Osteoblast (primary cell): ENCODE data around the gene TANK. TPM values are rescaled to one million over a fixed set of nuclear protein-coding genes. Genes with fewer than 3 reads are reported as not detected.

Experiments used
- DNase-seq: peaks from one replicate; pipeline ENCODE4 v3.0.0; 2011; ENCODE audit warnings: low spot score, mixed read lengths; ENCODE audit not compliant: insufficient read length; ENCODE audit errors: missing footprints
- H2AFZ ChIP-seq: 2 replicates; pipeline ENCODE4 v1.6.0; 2011; ENCODE audit warnings: mild to moderate bottlenecking, low read length
- H3K27ac ChIP-seq: 2 replicates; pipeline ENCODE4 v1.5.1; 2011; ENCODE audit warnings: mild to moderate bottlenecking, low read depth, low read length, moderate library complexity
- H3K27me3 ChIP-seq: 2 replicates; pipeline ENCODE4 v1.6.0; 2012; ENCODE audit warnings: mild to moderate bottlenecking, control low read depth, inconsistent platforms, low read length, moderate library complexity; ENCODE audit not compliant: insufficient read depth
- H3K36me3 ChIP-seq: 2 replicates; pipeline ENCODE4 v1.5.1; 2011; ENCODE audit warnings: mild to moderate bottlenecking, low read length, control low read depth, moderate library complexity; ENCODE audit not compliant: insufficient read depth
- H3K4me1 ChIP-seq: 2 replicates; pipeline ENCODE4 v1.5.1; 2011; ENCODE audit warnings: mild to moderate bottlenecking, low read length, control low read depth, moderate library complexity; ENCODE audit not compliant: insufficient read depth
- H3K4me2 ChIP-seq: 2 replicates; pipeline ENCODE4 v1.6.0; 2011; ENCODE audit warnings: mild to moderate bottlenecking, low read length; ENCODE audit not compliant: insufficient read depth
- H3K4me3 ChIP-seq: fragments of 200-600 bp; sonication (generic); 3 replicates; pipeline ENCODE4 v1.5.1; 2012; ENCODE audit warnings: mild to moderate bottlenecking, low read length, inconsistent platforms; ENCODE audit not compliant: insufficient read depth
- H3K79me2 ChIP-seq: 2 replicates; pipeline ENCODE4 v1.6.0; 2012; ENCODE audit warnings: mild to moderate bottlenecking, low read length, control low read depth, inconsistent platforms; ENCODE audit not compliant: insufficient read depth
- H3K9me3 ChIP-seq: 2 replicates; pipeline ENCODE4 v1.5.1; 2011; ENCODE audit warnings: low read depth, low read length, control low read depth
- H4K20me1 ChIP-seq: 2 replicates; pipeline ENCODE4 v1.6.0; 2012; ENCODE audit warnings: mild to moderate bottlenecking, low read length, control low read depth; ENCODE audit not compliant: insufficient read depth
- CTCF ChIP-seq: IDR thresholded peaks from 2 replicates; pipeline ENCODE4 v1.5.1; 2011; ENCODE audit warnings: mild to moderate bottlenecking, low read depth, low read length, moderate library complexity; ENCODE audit errors: extremely low read depth
- total RNA-seq: library from RNA; depleted of rRNA; stranded (reverse); fragments of >200 nt; gene quantifications from 2 replicates; pipeline ENCODE4 v1.2.3, GENCODE V29; 2012

Gene TANK
- total RNA-seq, 1 donor = 127 TPM

- Histone ChIP-seq H3K4me2 (no peak overlapping the region), H2AFZ (no peak overlapping the region), H4K20me1 (no peaks in the 10 kb centered on the region), H3K27me3 (no peaks in the 10 kb centered on the region), H3K9me3 (no peaks in the 10 kb centered on the region), H3K4me1 (peaks cover 19% of the 10 kb centered on the region), H3K27ac (no peak overlapping the region), H3K36me3 (no peaks in the 10 kb centered on the region), H3K79me2 (no peaks in the 10 kb centered on the region), H3K4me3 (no peak overlapping the region)
- DNase-seq = no peak
- TF ChIP-seq CTCF = no peak
Measured at GRCh38 chr2:161120775-161121174, 39.5 kb upstream of the TANK start.

GRCh38 chr2:161121622-161122021 lies 38.6 kb upstream of the TANK start:
- DNase-seq = no peak
- Histone ChIP-seq H3K4me1 (peaks cover 19% of the 10 kb centered on the region), H3K9me3 (no peaks in the 10 kb centered on the region), H3K4me2 (no peak overlapping the region), H3K27ac (no peak overlapping the region), H3K4me3 (no peak overlapping the region), H4K20me1 (no peaks in the 10 kb centered on the region), H3K79me2 (no peaks in the 10 kb centered on the region), H3K36me3 (no peaks in the 10 kb centered on the region), H3K27me3 (no peaks in the 10 kb centered on the region), H2AFZ (no peak overlapping the region)
- no peak for TF ChIP-seq CTCF

- peak overlapping the region; percentile 76 for H3K4me2 ChIP-seq
- H3K36me3 ChIP-seq = no peaks in the 10 kb centered on the region
- no peaks in the 10 kb centered on the region for H3K27me3 ChIP-seq
- peak overlapping the region; percentile 78 for H2AFZ ChIP-seq
- H3K4me1 ChIP-seq = peaks cover 19% of the 10 kb centered on the region
- H3K79me2 ChIP-seq = no peaks in the 10 kb centered on the region
- no peaks in the 10 kb centered on the region for H3K9me3 ChIP-seq
- peak; percentile 48 for DNase-seq
- TF ChIP-seq CTCF = no peak
- peak overlapping the region; percentile 56 for H3K4me3 ChIP-seq
- peak overlapping the region; percentile 87 for H3K27ac ChIP-seq
- H4K20me1 ChIP-seq = no peaks in the 10 kb centered on the region
Measured at GRCh38 chr2:161122772-161123530, 37.3 kb upstream of the TANK start.

- H3K4me1 ChIP-seq = peaks cover 19% of the 10 kb centered on the region
- no peaks in the 10 kb centered on the region for H3K9me3 ChIP-seq
- peak overlapping the region; percentile 87 for H3K27ac ChIP-seq
- H3K4me3 ChIP-seq = peak overlapping the region; percentile 56
- H3K36me3 ChIP-seq = no peaks in the 10 kb centered on the region
- H3K27me3 ChIP-seq = no peaks in the 10 kb centered on the region
- peak overlapping the region; percentile 76 for H3K4me2 ChIP-seq
- H3K79me2 ChIP-seq = no peaks in the 10 kb centered on the region
- H4K20me1 ChIP-seq = no peaks in the 10 kb centered on the region
- peak overlapping the region; percentile 78 for H2AFZ ChIP-seq
- TF ChIP-seq CTCF = no peak
- DNase-seq = no peak
Measured at GRCh38 chr2:161123531-161124030, 36.6 kb upstream of the TANK start.
